Measurements from ENCODE around the gene PYDC1. TPM values are rescaled to one million over a fixed set of nuclear protein-coding genes. Genes with fewer than 3 reads are reported as not detected.

Gene PYDC1
- polyA plus RNA-seq, 3 donors = not detected

DNA sequence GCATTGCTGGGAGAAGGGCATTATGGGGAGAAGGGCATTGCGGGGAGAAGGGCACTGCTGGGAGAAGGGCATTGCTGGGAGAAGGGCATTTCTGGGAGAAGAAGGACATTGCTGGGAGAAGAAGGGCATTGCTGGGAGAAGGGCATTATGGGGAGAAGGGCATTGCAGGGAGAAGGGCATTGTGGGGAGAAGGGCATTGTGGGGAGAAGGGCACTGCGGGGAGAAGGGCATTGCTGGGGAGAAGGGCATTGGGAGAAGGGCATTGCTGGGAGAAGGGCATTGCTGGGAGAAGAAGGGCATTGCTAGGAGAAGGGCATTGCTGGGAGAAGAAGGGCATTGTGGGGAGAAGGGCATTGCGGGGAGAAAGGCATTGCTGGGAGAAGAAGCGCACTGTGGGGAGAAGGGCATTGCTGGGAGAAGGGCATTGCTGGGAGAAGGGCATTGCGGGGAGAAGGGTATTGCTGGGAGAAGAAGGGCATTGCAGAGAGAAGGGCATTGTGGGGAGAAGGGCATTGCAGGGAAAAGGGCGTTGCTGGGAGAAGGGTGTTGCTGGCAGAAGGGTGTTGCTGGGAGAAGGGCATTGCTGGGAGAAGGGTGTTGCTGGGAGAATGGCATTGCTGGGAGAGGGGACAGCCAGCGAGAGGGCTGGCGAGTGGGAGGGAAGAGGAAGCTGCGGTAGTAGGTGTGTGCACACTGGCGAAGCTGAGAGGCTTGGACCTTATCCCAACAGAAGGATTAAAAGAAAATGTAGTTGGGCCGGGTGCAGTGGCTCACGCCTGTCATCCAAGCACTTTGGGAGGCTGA lies 4.6 kb upstream of the PYDC1 start:
- Histone ChIP-seq H3K36me3 (replicated peaks in 1 of 2; ENCODE audit: control insufficient read depth in 1 of 2, insufficient read depth in 2 of 2, low read length in 2 of 2) (no peaks in the 10 kb centered on the region), H4K20me1 (ENCODE audit: insufficient read depth, low read length) (no peaks in the 10 kb centered on the region), H3K79me2 (ENCODE audit: insufficient read depth, low read length) (no peaks in the 10 kb centered on the region), H3K9me3 (replicated peaks in 1 of 2; ENCODE audit: control insufficient read depth in 1 of 2, insufficient read depth in 1 of 2, low read length in 2 of 2) (peaks cover 0 to 4% of the 10 kb centered on the region in 2 donors), H3K9ac (ENCODE audit: insufficient read depth, low read length, poor library complexity, severe bottlenecking) (no peak overlapping the region), H3K4me1 (ENCODE audit: control insufficient read depth in 1 of 2, insufficient read depth in 2 of 2, low read length in 2 of 2) (peaks cover 9 to 17% of the 10 kb centered on the region in 2 donors), H2AFZ (ENCODE audit: insufficient read depth, low read depth, low read length, poor library complexity, severe bottlenecking) (no peak overlapping the region), H3K4me3 (replicated peaks in 1 of 3; ENCODE audit: low read depth in 2 of 3, low read length in 3 of 3) (no peak overlapping the region), H3K27ac (ENCODE audit: low read depth in 1 of 2, low read length in 2 of 2) (no peak overlapping the region), H3K4me2 (replicated peaks; ENCODE audit: extremely low read depth, low read length, poor library complexity, severe bottlenecking) (no peak overlapping the region), H3K27me3 (ENCODE audit: control insufficient read depth in 2 of 2, insufficient read depth in 2 of 2, low read length in 2 of 2) (peaks cover 7 to 36% of the 10 kb centered on the region in 2 donors)
- DNase-seq = no peak
- TF ChIP-seq, protein P1, sequence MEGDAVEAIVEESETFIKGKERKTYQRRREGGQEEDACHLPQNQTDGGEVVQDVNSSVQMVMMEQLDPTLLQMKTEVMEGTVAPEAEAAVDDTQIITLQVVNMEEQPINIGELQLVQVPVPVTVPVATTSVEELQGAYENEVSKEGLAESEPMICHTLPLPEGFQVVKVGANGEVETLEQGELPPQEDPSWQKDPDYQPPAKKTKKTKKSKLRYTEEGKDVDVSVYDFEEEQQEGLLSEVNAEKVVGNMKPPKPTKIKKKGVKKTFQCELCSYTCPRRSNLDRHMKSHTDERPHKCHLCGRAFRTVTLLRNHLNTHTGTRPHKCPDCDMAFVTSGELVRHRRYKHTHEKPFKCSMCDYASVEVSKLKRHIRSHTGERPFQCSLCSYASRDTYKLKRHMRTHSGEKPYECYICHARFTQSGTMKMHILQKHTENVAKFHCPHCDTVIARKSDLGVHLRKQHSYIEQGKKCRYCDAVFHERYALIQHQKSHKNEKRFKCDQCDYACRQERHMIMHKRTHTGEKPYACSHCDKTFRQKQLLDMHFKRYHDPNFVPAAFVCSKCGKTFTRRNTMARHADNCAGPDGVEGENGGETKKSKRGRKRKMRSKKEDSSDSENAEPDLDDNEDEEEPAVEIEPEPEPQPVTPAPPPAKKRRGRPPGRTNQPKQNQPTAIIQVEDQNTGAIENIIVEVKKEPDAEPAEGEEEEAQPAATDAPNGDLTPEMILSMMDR (IDR thresholded peaks at IDR 0.05) = no peak
- H3K9me3 Mint-ChIP-seq = peaks cover 0 to 8% (median 4%) of the 10 kb centered on the region in 7 donors
- H3K27me3 Mint-ChIP-seq (ENCODE audit: low read depth in 3 of 3) = peaks cover 38 to 47% (median 40%) of the 10 kb centered on the region in 3 donors
- 62% methylated on average over 10 of the region's 12 CpGs for WGBS (ENCODE audit: insufficient coverage)
- peaks cover 8 to 13% of the 10 kb centered on the region in 2 donors for H3K36me3 Mint-ChIP-seq
- H3K27ac Mint-ChIP-seq = no peak overlapping the region
- intact Hi-C loops (cut with micrococcal nuclease) = no loop called here
- H3K4me3 Mint-ChIP-seq = peak overlapping the region in 1 of 2 donors; percentile 54
- peaks cover 23% of the 10 kb centered on the region for H3K4me1 Mint-ChIP-seq

DNA sequence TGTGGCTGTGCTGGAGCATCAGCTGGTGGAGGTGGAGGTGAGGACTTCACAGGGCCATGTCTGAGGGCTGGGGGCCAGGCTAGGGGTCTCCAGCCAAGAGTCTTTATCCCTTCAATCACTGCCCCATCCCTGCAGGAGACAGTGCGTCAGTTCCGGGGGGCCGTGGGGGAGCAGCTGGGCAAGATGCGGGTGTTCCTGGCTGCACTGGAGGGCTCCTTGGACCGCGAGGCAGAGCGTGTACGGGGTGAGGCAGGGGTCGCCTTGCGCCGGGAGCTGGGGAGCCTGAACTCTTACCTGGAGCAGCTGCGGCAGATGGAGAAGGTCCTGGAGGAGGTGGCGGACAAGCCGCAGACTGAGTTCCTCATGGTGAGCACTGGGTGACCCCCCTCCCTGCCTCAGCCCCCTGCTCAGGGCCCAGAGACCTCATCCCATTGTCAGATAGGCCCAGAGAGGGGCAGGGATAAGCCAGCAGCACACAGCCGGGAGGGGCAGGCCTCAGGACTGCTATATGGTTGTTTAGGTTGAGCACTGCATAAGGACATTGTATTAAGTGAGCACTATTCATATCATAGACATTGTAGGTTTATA lies 2.3 kb upstream of the PYDC1 start:
- H3K4me1 ChIP-seq (ENCODE audit: control insufficient read depth in 1 of 2, insufficient read depth in 2 of 2, low read length in 2 of 2) = peaks cover 30 to 40% of the 10 kb centered on the region in 2 donors
- H3K27me3 Mint-ChIP-seq (ENCODE audit: low read depth in 3 of 3) = peaks cover 48 to 62% (median 54%) of the 10 kb centered on the region in 3 donors
- TF ChIP-seq, protein P1 (IDR thresholded peaks at IDR 0.05) = no peak
- H3K27ac ChIP-seq (ENCODE audit: low read depth in 1 of 2, low read length in 2 of 2) = no peak overlapping the region
- peaks cover 9 to 49% of the 10 kb centered on the region in 2 donors for H3K27me3 ChIP-seq (ENCODE audit: control insufficient read depth in 2 of 2, insufficient read depth in 2 of 2, low read length in 2 of 2)
- DNase-seq = no peak
- peaks cover 0 to 10% (median 7%) of the 10 kb centered on the region in 7 donors for H3K9me3 Mint-ChIP-seq
- no peak overlapping the region for H3K4me3 Mint-ChIP-seq
- no peak overlapping the region for H3K4me2 ChIP-seq (replicated peaks; ENCODE audit: extremely low read depth, low read length, poor library complexity, severe bottlenecking)
- WGBS (ENCODE audit: insufficient coverage) = 98% methylated on average over 12 of the region's 15 CpGs
- H4K20me1 ChIP-seq (ENCODE audit: insufficient read depth, low read length) = no peaks in the 10 kb centered on the region
- no peak overlapping the region for H3K4me3 ChIP-seq (replicated peaks in 1 of 3; ENCODE audit: low read depth in 2 of 3, low read length in 3 of 3)
- H3K36me3 ChIP-seq (replicated peaks in 1 of 2; ENCODE audit: control insufficient read depth in 1 of 2, insufficient read depth in 2 of 2, low read length in 2 of 2) = no peaks in the 10 kb centered on the region
- H3K9me3 ChIP-seq (replicated peaks in 1 of 2; ENCODE audit: control insufficient read depth in 1 of 2, insufficient read depth in 1 of 2, low read length in 2 of 2) = peaks cover 0 to 4% of the 10 kb centered on the region in 2 donors
- H3K4me1 Mint-ChIP-seq = peaks cover 37% of the 10 kb centered on the region
- H3K79me2 ChIP-seq (ENCODE audit: insufficient read depth, low read length) = no peaks in the 10 kb centered on the region
- no peak overlapping the region for H3K9ac ChIP-seq (ENCODE audit: insufficient read depth, low read length, poor library complexity, severe bottlenecking)
- intact Hi-C loops (cut with micrococcal nuclease) = loop anchor here (5.0 to 10.0 kb wide), 2 partner anchors 38 to 64 kb away; partner anchors contain the start of genes ITGAM (in 2 of the 2) and PRSS36 (in 1 of the 2)
- peaks cover 7 to 13% of the 10 kb centered on the region in 2 donors for H3K36me3 Mint-ChIP-seq
- peak overlapping the region in 1 of 7 donors; percentile 54 for H3K27ac Mint-ChIP-seq
- H2AFZ ChIP-seq (ENCODE audit: insufficient read depth, low read depth, low read length, poor library complexity, severe bottlenecking) = no peak overlapping the region
